K562 (cell line): ENCODE measurements around the gene NAA38. TPM values are rescaled to one million over a fixed set of nuclear protein-coding genes. Genes with fewer than 3 reads are reported as not detected.

Experiments
- ARID1B ChIP-seq: fragments of 450-650 bp; IDR thresholded peaks from 2 replicates; pipeline ENCODE4 v1.6.1; 2016; ENCODE audit warnings: antibody characterized with exemption, mild to moderate bottlenecking, inconsistent platforms
- ARID3A ChIP-seq: IDR thresholded peaks from 2 replicates; pipeline ENCODE4 v1.6.1; 2012; ENCODE audit warnings: low read depth, low read length, improper control_type of control experiment, borderline replicate concordance
- CBFA2T2 ChIP-seq: fragments of 450-650 bp; conservative IDR thresholded peaks from 2 replicates; pipeline ENCODE4 v1.6.1; 2017; ENCODE audit warnings: mild to moderate bottlenecking
- CBFA2T3 ChIP-seq: fragments of 450-650 bp; IDR thresholded peaks from 2 replicates; pipeline ENCODE4 v1.6.1; 2017
- ETV1 ChIP-seq: fragments of 450-650 bp; conservative IDR thresholded peaks from 2 replicates; pipeline ENCODE4 v1.6.1; 2016; ENCODE audit warnings: missing genetic modification characterization, control low read depth, low read depth, missing compliant biosample characterization
- ETV6 ChIP-seq, 3 experiments: fragments of 150-350 bp in 1 of 3; sonication (generic) in 1 of 3; formaldehyde crosslinking in 1 of 3; IDR thresholded peaks; 2 replicates each; pipeline versions ENCODE4 v1.6.1 to v1.8.0; 2014 to 2022; ENCODE audit warnings: borderline replicate concordance in 2 of 3, low read depth in 2 of 3, antibody characterized with exemption in 1 of 3, low read length in 1 of 3, mild to moderate bottlenecking in 1 of 3, missing genetic modification reagents in 1 of 3
- FOXA3 ChIP-seq, 2 experiments: fragments of 450-650 bp in 1 of 2; sonication (generic) in 1 of 2; formaldehyde crosslinking; IDR thresholded peaks in 1 of 2; conservative IDR thresholded peaks in 1 of 2; 2 replicates each; pipeline versions ENCODE4 v1.4.0 to v1.8.0; 2020 to 2022; ENCODE audit warnings: mild to moderate bottlenecking in 2 of 2, missing genetic modification reagents in 1 of 2
- PRPF4 ChIP-seq: fragments of 200-400 bp; formaldehyde crosslinking; IDR thresholded peaks from one replicate; pipeline ENCODE4 v1.6.1; 2017; ENCODE audit warnings: low read length, low read depth, mild to moderate bottlenecking; ENCODE audit not compliant: insufficient read depth, poor library complexity, severe bottlenecking
- RAD21 ChIP-seq, 2 experiments: fragments of 250-450 bp in 1 of 2; fragments of 450-650 bp in 1 of 2; sonication (Bioruptor Pico) in 1 of 2; formaldehyde crosslinking in 1 of 2; IDR thresholded peaks in 1 of 2; conservative IDR thresholded peaks in 1 of 2; 2 replicates each; pipeline versions ENCODE4 v1.4.0 to v1.8.0; 2020 to 2022; ENCODE audit warnings: mild to moderate bottlenecking in 2 of 2, moderate library complexity in 1 of 2
- RFX7 ChIP-seq: fragments of 250-450 bp; sonication (Bioruptor Pico); IDR thresholded peaks from 2 replicates; pipeline ENCODE4 v1.5.1; 2021; ENCODE audit warnings: mild to moderate bottlenecking
- SUPT5H ChIP-seq: fragments of 450-650 bp; IDR thresholded peaks from 2 replicates; pipeline ENCODE4 v1.6.1; 2016
- U2AF2 ChIP-seq: fragments of 200-400 bp; formaldehyde crosslinking; optimal IDR thresholded peaks from 2 replicates; pipeline ENCODE3; 2017; ENCODE audit warnings: low read depth, mild to moderate bottlenecking, low read length
- ZNF174 ChIP-seq: fragments of 250-450 bp; sonication (Bioruptor Pico); IDR thresholded peaks from 2 replicates; pipeline ENCODE4 v1.4.0; 2020; ENCODE audit warnings: mild to moderate bottlenecking
- ZNF318 ChIP-seq, 2 experiments: fragments of 450-650 bp; IDR thresholded peaks; 2 replicates each; pipeline ENCODE4 v1.6.1; 2016; ENCODE audit warnings: mild to moderate bottlenecking in 2 of 2, borderline replicate concordance in 1 of 2, low read depth in 1 of 2, moderate library complexity in 1 of 2
- ZNF57 ChIP-seq: fragments of 450-650 bp; formaldehyde crosslinking; IDR thresholded peaks from 2 replicates; pipeline ENCODE4 v1.4.0; 2020; ENCODE audit warnings: mild to moderate bottlenecking, moderate library complexity
- ZNF785 ChIP-seq: fragments of 250-450 bp; sonication (Bioruptor Pico); IDR thresholded peaks from 2 replicates; pipeline ENCODE4 v1.4.0; 2020; ENCODE audit warnings: mild to moderate bottlenecking
- polyA plus RNA-seq, 8 experiments: library from polyadenylated mRNA; depleted of rRNA in 4 of 8; stranded (reverse) in 5 of 8; unstranded in 3 of 8; fragments of >200 nt; fragmentation: Nextera tagmentation in 2 of 8; fragmentation: Illumina TruSeq in 1 of 8; extraction: Ambion mirVana in 2 of 8; extraction: Trizol in 1 of 8; gene quantifications; 2 replicates each; pipeline versions ENCODE4 v1.2.1 to v1.2.3, GENCODE V29; 2011 to 2014; ENCODE audit warnings: inconsistent platforms in 1 of 8, missing spikeins in 1 of 8
- total RNA-seq, 7 experiments: library from RNA; depleted of rRNA in 6 of 7; stranded (reverse); fragments of >200 nt in 6 of 7; fragmentation: Illumina TruSeq in 2 of 7; extraction: Trizol in 2 of 7; gene quantifications; 2 replicates each; pipeline versions ENCODE4 v1.2.1 to v1.2.3, GENCODE V29; 2011 to 2021; ENCODE audit warnings: low replicate concordance in 1 of 7

The NAA38 gene
- total and polyA plus RNA-seq, 9 of the 15 experiments (the other 6 are each of a cell fraction or from before 2014, with no cell fraction given) = 16.4 to 99.8 (median 57.3) TPM

GRCh38 chr17:7838090-7839075, 19.0 kb downstream of the NAA38 start (continued):
- TF ChIP-seq ZNF318 (IDR thresholded peaks at IDR 0.05; ENCODE audit: borderline replicate concordance in 1 of 2, low read depth in 1 of 2) = peak in 1 of 2 experiments; percentile 75; a peak in 2 of 4 replicates
- TF ChIP-seq PRPF4 = no peak
- TF ChIP-seq RFX7 (CRISPR knock-in tag) = no peak
- no peak for TF ChIP-seq U2AF2
- TF ChIP-seq ARID1B = peak; percentile 54; the same call in 1 of the 2 replicates
- TF ChIP-seq ZNF57 = no peak
- TF ChIP-seq ETV1 = peak; percentile 60
- no peak for TF ChIP-seq ARID3A
- peak in 1 of 2 experiments; percentile 7; a peak in 1 of 4 replicates for TF ChIP-seq RAD21 (CRISPR knock-in tag; conservative IDR thresholded peaks at IDR 0.05 in 1 of 2, IDR thresholded peaks at IDR 0.05 in 1 of 2)
- no peak for TF ChIP-seq ZNF785 (CRISPR knock-in tag)
- no peak for TF ChIP-seq ZNF174 (CRISPR knock-in tag)
- TF ChIP-seq SUPT5H = peak; percentile 65
- TF ChIP-seq CBFA2T2 = no peak
- TF ChIP-seq ETV6 (IDR thresholded peaks at IDR 0.05; ENCODE audit: borderline replicate concordance in 1 of 2, low read depth in 2 of 2, low read length in 1 of 2) = no peak
- no peak for TF ChIP-seq ETV6 (CRISPR knock-in tag; IDR thresholded peaks at IDR 0.05; ENCODE audit: borderline replicate concordance)
- TF ChIP-seq CBFA2T3 = 0 out of 2 replicates have a peak, but pooled peaks have one; percentile 9
- TF ChIP-seq FOXA3 (CRISPR knock-in tag; conservative IDR thresholded peaks at IDR 0.05 in 1 of 2, IDR thresholded peaks at IDR 0.05 in 1 of 2) = no peak
